Neural cell (in vitro differentiated cells): ENCODE data around the gene PRIMA1. TPM values are rescaled to one million over a fixed set of nuclear protein-coding genes. Genes with fewer than 3 reads are reported as not detected.

Experiments used
- H2AFZ ChIP-seq: fragments of 200-600, 300-800 bp; sonication (generic), shearing (Covaris generic); 2 replicates; pipeline ENCODE4 v1.6.0; 2014; ENCODE audit warnings: low read depth, mild to moderate bottlenecking, antibody characterized with exemption, low read length, moderate library complexity
- H3F3A ChIP-seq: fragments of 200-600 bp; shearing (Covaris generic); 2 replicates; pipeline ENCODE4 v1.6.1; 2016; ENCODE audit warnings: mild to moderate bottlenecking, moderate library complexity, mixed read lengths, antibody characterized with exemption, low read length; ENCODE audit not compliant: insufficient read depth, poor library complexity, severe bottlenecking
- H3K27ac ChIP-seq: fragments of 200-600, 300-800 bp; sonication (generic), shearing (Covaris generic); 2 replicates; pipeline ENCODE4 v1.5.1; 2014; ENCODE audit warnings: mild to moderate bottlenecking, low read length, moderate library complexity
- H3K27me3 ChIP-seq: fragments of 300-800, 200-600 bp; sonication (generic), shearing (Covaris generic); 2 replicates; pipeline ENCODE4 v1.6.0; 2014; ENCODE audit warnings: mild to moderate bottlenecking, low read depth, low read length, moderate library complexity; ENCODE audit not compliant: insufficient read depth
- H3K36me3 ChIP-seq: fragments of 300-800, 200-600 bp; sonication (generic), shearing (Covaris generic); 2 replicates; pipeline ENCODE4 v1.5.1; 2014; ENCODE audit warnings: mild to moderate bottlenecking, antibody characterized with exemption, low read length, moderate library complexity; ENCODE audit not compliant: insufficient read depth
- H3K4me2 ChIP-seq: fragments of 300-800, 200-600 bp; sonication (generic), shearing (Covaris generic); 2 replicates; pipeline ENCODE4 v1.6.0; 2014; ENCODE audit warnings: mild to moderate bottlenecking, low read length
- H3K4me3 ChIP-seq: fragments of 300-800, 200-600 bp; sonication (generic), shearing (Covaris generic); 2 replicates; pipeline ENCODE4 v1.5.1; 2014; ENCODE audit warnings: mild to moderate bottlenecking, low read length, moderate library complexity
- H3K79me2 ChIP-seq: fragments of 200-600 bp; shearing (Covaris generic); replicated peaks from 2 replicates; pipeline ENCODE4 v1.6.0; 2014; ENCODE audit warnings: mild to moderate bottlenecking, low read length, moderate library complexity; ENCODE audit not compliant: insufficient read depth
- H3K9ac ChIP-seq: fragments of 300-800, 200-600 bp; sonication (generic), shearing (Covaris generic); 2 replicates; pipeline ENCODE4 v1.6.1; 2016; ENCODE audit warnings: mild to moderate bottlenecking, low read length, mixed read lengths
- H3K9me2 ChIP-seq: fragments of 200-600 bp; shearing (Covaris generic); 2 replicates; pipeline ENCODE4 v1.6.1; 2016; ENCODE audit warnings: mild to moderate bottlenecking, low read length, mixed read lengths; ENCODE audit not compliant: insufficient read depth
- H3K9me3 ChIP-seq: fragments of 200-600, 300-800 bp; sonication (generic), shearing (Covaris generic); 2 replicates; pipeline ENCODE4 v1.6.1; 2016; ENCODE audit warnings: mild to moderate bottlenecking, mixed run types, low read length, moderate library complexity, mixed read lengths
- H4K20me1 ChIP-seq: fragments of 200-600 bp; shearing (Covaris generic); 2 replicates; pipeline ENCODE4 v1.6.1; 2016; ENCODE audit warnings: mild to moderate bottlenecking, mixed run types; ENCODE audit not compliant: insufficient read depth
- CTCF ChIP-seq: fragments of 450-650 bp; IDR thresholded peaks from 2 replicates; pipeline ENCODE4 v1.5.1; 2014; ENCODE audit warnings: antibody characterized with exemption, mild to moderate bottlenecking, moderate library complexity; ENCODE audit not compliant: poor library complexity, severe bottlenecking
- EP300 ChIP-seq: fragments of 450-650 bp; conservative IDR thresholded peaks from 2 replicates; pipeline ENCODE4 v1.6.1; 2014; ENCODE audit warnings: antibody characterized with exemption, mild to moderate bottlenecking, moderate library complexity; ENCODE audit not compliant: poor library complexity, severe bottlenecking
- EZH2 ChIP-seq: fragments of 200-600, 300-800 bp; shearing (Covaris generic), sonication (generic); IDR thresholded peaks from 2 replicates; pipeline ENCODE4 v1.6.1; 2014; ENCODE audit warnings: antibody characterized with exemption, low read length, borderline replicate concordance, mild to moderate bottlenecking; ENCODE audit not compliant: insufficient read depth, poor library complexity, severe bottlenecking
- MXI1 ChIP-seq: fragments of 450-650 bp; conservative IDR thresholded peaks from 2 replicates; pipeline ENCODE4 v1.6.1; 2014; ENCODE audit warnings: antibody characterized with exemption, mild to moderate bottlenecking; ENCODE audit not compliant: poor library complexity, severe bottlenecking
- POLR2AphosphoS5 ChIP-seq: IDR thresholded peaks from 2 replicates; pipeline ENCODE4 v1.6.1; 2012
- RAD21 ChIP-seq: fragments of 450-650 bp; conservative IDR thresholded peaks from 2 replicates; pipeline ENCODE4 v1.6.1; 2014; ENCODE audit warnings: antibody characterized with exemption, mild to moderate bottlenecking, moderate library complexity
- SMC3 ChIP-seq: fragments of 450-650 bp; conservative IDR thresholded peaks from 2 replicates; pipeline ENCODE4 v1.6.1; 2014; ENCODE audit warnings: antibody characterized with exemption, mild to moderate bottlenecking, moderate library complexity; ENCODE audit not compliant: poor library complexity
- TAF1 ChIP-seq: IDR thresholded peaks from 2 replicates; pipeline ENCODE4 v1.6.1; 2012; ENCODE audit warnings: low read depth
- polyA plus RNA-seq: library from polyadenylated mRNA; depleted of rRNA; stranded (reverse); fragments of >200 nt; gene quantifications from 2 replicates; pipeline ENCODE4 v1.2.3, GENCODE V29; 2014
- TF ChIP-seq, protein P1 (sequence below): IDR thresholded peaks from 2 replicates; pipeline ENCODE4 v1.6.1; 2012; ENCODE audit warnings: borderline replicate concordance

The PRIMA1 gene
- polyA plus RNA-seq, 1 donor from 2014 or later, result not detected

DNA sequence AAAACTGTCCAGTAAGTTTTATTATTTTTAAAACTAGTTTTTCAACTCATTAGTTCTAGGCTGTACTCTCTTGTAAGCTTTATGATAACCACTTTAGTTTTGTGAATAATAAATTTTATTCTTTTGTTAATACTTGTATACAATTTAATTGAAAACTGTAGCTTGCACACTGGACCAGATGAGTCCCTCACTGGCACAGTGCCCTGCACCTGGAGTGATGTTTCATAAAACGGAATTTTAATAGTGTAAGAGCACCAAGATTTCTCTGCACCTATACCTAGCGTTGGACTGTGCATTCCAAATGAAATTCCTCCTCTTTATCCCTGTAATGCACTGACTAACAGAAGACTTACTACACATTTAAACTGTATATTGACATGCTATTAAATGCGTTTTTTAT, 80.8 kb downstream of the PRIMA1 start:
- Histone ChIP-seq H3K4me3 (no peak overlapping the region), H3F3A (no peaks in the 10 kb centered on the region), H3K4me2 (no peak overlapping the region), H4K20me1 (no peaks in the 10 kb centered on the region), H3K9me3 (no peaks in the 10 kb centered on the region), H3K36me3 (no peaks in the 10 kb centered on the region), H3K9ac (no peak overlapping the region), H3K79me2 (no peaks in the 10 kb centered on the region), H2AFZ (no peak overlapping the region), H3K27me3 (no peaks in the 10 kb centered on the region), H3K9me2 (no peaks in the 10 kb centered on the region), H3K27ac (no peak overlapping the region)
- TF ChIP-seq EP300 (no peak), RAD21 (no peak), SMC3 (no peak), CTCF (no peak), EZH2 (no peak), TAF1 (no peak), POLR2AphosphoS5 (no peak), MXI1 (no peak)
- TF ChIP-seq, protein P1, sequence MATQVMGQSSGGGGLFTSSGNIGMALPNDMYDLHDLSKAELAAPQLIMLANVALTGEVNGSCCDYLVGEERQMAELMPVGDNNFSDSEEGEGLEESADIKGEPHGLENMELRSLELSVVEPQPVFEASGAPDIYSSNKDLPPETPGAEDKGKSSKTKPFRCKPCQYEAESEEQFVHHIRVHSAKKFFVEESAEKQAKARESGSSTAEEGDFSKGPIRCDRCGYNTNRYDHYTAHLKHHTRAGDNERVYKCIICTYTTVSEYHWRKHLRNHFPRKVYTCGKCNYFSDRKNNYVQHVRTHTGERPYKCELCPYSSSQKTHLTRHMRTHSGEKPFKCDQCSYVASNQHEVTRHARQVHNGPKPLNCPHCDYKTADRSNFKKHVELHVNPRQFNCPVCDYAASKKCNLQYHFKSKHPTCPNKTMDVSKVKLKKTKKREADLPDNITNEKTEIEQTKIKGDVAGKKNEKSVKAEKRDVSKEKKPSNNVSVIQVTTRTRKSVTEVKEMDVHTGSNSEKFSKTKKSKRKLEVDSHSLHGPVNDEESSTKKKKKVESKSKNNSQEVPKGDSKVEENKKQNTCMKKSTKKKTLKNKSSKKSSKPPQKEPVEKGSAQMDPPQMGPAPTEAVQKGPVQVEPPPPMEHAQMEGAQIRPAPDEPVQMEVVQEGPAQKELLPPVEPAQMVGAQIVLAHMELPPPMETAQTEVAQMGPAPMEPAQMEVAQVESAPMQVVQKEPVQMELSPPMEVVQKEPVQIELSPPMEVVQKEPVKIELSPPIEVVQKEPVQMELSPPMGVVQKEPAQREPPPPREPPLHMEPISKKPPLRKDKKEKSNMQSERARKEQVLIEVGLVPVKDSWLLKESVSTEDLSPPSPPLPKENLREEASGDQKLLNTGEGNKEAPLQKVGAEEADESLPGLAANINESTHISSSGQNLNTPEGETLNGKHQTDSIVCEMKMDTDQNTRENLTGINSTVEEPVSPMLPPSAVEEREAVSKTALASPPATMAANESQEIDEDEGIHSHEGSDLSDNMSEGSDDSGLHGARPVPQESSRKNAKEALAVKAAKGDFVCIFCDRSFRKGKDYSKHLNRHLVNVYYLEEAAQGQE, result no peak

DNA sequence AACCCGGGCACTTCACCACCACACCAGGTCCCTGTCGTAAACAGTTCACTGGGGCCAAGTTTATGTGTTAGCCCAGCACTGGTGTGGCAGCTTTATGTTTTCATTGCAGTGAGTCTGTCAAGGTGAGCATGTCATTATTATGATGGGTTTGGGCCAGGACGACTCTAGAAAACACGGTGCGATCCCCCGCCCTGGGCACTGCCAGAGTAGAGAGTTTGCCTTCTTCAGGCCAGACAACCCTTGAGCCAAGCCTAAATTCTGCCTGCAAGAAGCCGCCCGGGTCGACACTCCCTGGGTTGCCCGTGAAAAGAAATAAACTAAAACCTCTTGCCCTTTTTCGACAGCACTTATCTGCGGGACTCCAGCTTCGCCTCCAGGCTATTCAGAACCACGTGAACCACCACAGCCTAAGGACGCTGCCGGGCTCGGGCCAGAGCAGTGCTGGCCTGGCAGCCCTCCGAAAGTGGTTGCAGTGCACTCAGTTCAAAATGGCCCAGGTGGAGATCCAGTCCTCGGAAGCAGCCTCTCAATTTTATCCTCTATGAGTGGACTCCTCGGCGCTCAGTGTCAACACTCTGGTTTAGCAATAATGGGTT, 81.8 kb downstream of the PRIMA1 start:
- TF ChIP-seq SMC3 (no peak), POLR2AphosphoS5 (no peak), EP300 (no peak), MXI1 (no peak), TAF1 (no peak), CTCF (no peak)
- H3K9me2 ChIP-seq, result no peaks in the 10 kb centered on the region
- no peaks in the 10 kb centered on the region for H3K9me3 ChIP-seq
- no peak overlapping the region for H3K4me3 ChIP-seq
- no peaks in the 10 kb centered on the region for H3F3A ChIP-seq
- H3K36me3 ChIP-seq, result no peaks in the 10 kb centered on the region
- no peaks in the 10 kb centered on the region for H3K27me3 ChIP-seq
- no peak overlapping the region for H3K4me2 ChIP-seq
- no peak overlapping the region for H3K27ac ChIP-seq
- no peaks in the 10 kb centered on the region for H4K20me1 ChIP-seq
- no peaks in the 10 kb centered on the region for H3K79me2 ChIP-seq
- H3K9ac ChIP-seq, result no peak overlapping the region
- H2AFZ ChIP-seq, result no peak overlapping the region
